HepG2 (cell line): Measurements from ENCODE around the gene ADIPOR2. TPM values are rescaled to one million over a fixed set of nuclear protein-coding genes. Genes with fewer than 3 reads are reported as not detected.

Experiments
- BATF2 ChIP-seq: sonication (generic); formaldehyde crosslinking; IDR thresholded peaks from 2 replicates; pipeline ENCODE4 v1.8.0; 2022; ENCODE audit warnings: mild to moderate bottlenecking, missing genetic modification reagents, moderate library complexity
- CEBPG ChIP-seq: IDR thresholded peaks from 2 replicates; pipeline ENCODE4 v1.6.1; 2016
- CHCHD3 ChIP-seq: sonication (generic); formaldehyde crosslinking; IDR thresholded peaks from 2 replicates; pipeline ENCODE4 v1.8.0; 2022; ENCODE audit warnings: mild to moderate bottlenecking, missing genetic modification reagents, moderate library complexity
- DPF2 ChIP-seq: sonication (generic); formaldehyde crosslinking; IDR thresholded peaks from 2 replicates; pipeline ENCODE4 v1.4.0; 2020; ENCODE audit warnings: mild to moderate bottlenecking, low read depth, missing genetic modification reagents, borderline replicate concordance
- HIC2 ChIP-seq: sonication (generic); formaldehyde crosslinking; IDR thresholded peaks from 2 replicates; pipeline ENCODE4 v1.9.0; 2022; ENCODE audit warnings: low read depth, missing genetic modification reagents
- HMG20A ChIP-seq: IDR thresholded peaks from 2 replicates; pipeline ENCODE4 v1.6.1; 2016; ENCODE audit warnings: borderline replicate concordance
- KLF13 ChIP-seq: sonication (generic); formaldehyde crosslinking; IDR thresholded peaks from 2 replicates; pipeline ENCODE4 v1.4.0; 2020; ENCODE audit warnings: mild to moderate bottlenecking, missing genetic modification reagents
- MXI1 ChIP-seq: IDR thresholded peaks from 3 replicates; pipeline ENCODE4 v1.6.1; 2012; ENCODE audit warnings: low read depth, low read length, inconsistent platforms, borderline replicate concordance
- MYNN ChIP-seq: sonication (generic); formaldehyde crosslinking; IDR thresholded peaks from 2 replicates; pipeline ENCODE4 v1.4.0; 2020; ENCODE audit warnings: mild to moderate bottlenecking, low read depth, missing genetic modification reagents
- PAWR ChIP-seq: sonication (generic); formaldehyde crosslinking; IDR thresholded peaks from 2 replicates; pipeline ENCODE4 v1.4.0; 2020; ENCODE audit warnings: missing genetic modification reagents, mild to moderate bottlenecking, borderline replicate concordance
- PLSCR1 ChIP-seq: sonication (generic); formaldehyde crosslinking; IDR thresholded peaks from 2 replicates; pipeline ENCODE4 v1.5.0; 2020; ENCODE audit warnings: missing genetic modification reagents, mild to moderate bottlenecking, borderline replicate concordance
- SCMH1 ChIP-seq: sonication (generic); formaldehyde crosslinking; IDR thresholded peaks from 2 replicates; pipeline ENCODE4 v1.9.0; 2021; ENCODE audit warnings: missing genetic modification reagents, mild to moderate bottlenecking, borderline replicate concordance
- SNAPC5 ChIP-seq: sonication (generic); formaldehyde crosslinking; IDR thresholded peaks from 2 replicates; pipeline ENCODE4 v1.8.1; 2023; ENCODE audit warnings: mild to moderate bottlenecking, missing genetic modification reagents, borderline replicate concordance
- SP1 ChIP-seq, 2 experiments: fragments of 450-650 bp in 1 of 2; sonication (generic) in 1 of 2; formaldehyde crosslinking in 1 of 2; IDR thresholded peaks; 2 replicates each; pipeline versions ENCODE4 v1.4.0 to v1.6.1; 2016 to 2020; ENCODE audit warnings: missing genetic modification reagents in 1 of 2
- SSRP1 ChIP-seq: IDR thresholded peaks from 2 replicates; pipeline ENCODE4 v1.6.1; 2016; ENCODE audit warnings: control low read depth
- ZC3H4 ChIP-seq: sonication (generic); formaldehyde crosslinking; IDR thresholded peaks from 2 replicates; pipeline ENCODE4 v1.4.0; 2020; ENCODE audit warnings: missing genetic modification reagents, borderline replicate concordance
- ZMYM4 ChIP-seq: sonication (generic); formaldehyde crosslinking; IDR thresholded peaks from 2 replicates; pipeline ENCODE4 v1.8.1; 2023; ENCODE audit warnings: mild to moderate bottlenecking, missing genetic modification reagents
- ZNF3 ChIP-seq: IDR thresholded peaks from 2 replicates; pipeline ENCODE4 v1.7.0; 2017; ENCODE audit warnings: inconsistent platforms
- ZNF563 ChIP-seq: sonication (generic); formaldehyde crosslinking; IDR thresholded peaks from 2 replicates; pipeline ENCODE4 v1.8.0; 2022; ENCODE audit warnings: mild to moderate bottlenecking, moderate library complexity, missing genetic modification reagents
- ZNF609 ChIP-seq: sonication (generic); formaldehyde crosslinking; IDR thresholded peaks from 2 replicates; pipeline ENCODE4 v1.4.0; 2020; ENCODE audit warnings: mild to moderate bottlenecking, missing genetic modification reagents, borderline replicate concordance
- ZNF652 ChIP-seq: IDR thresholded peaks from 2 replicates; pipeline ENCODE4 v1.6.1; 2016; ENCODE audit warnings: low read depth, borderline replicate concordance
- ZNF781 ChIP-seq: sonication (generic); formaldehyde crosslinking; IDR thresholded peaks from 2 replicates; pipeline ENCODE4 v1.5.1; 2020; ENCODE audit warnings: borderline replicate concordance, mild to moderate bottlenecking, missing genetic modification reagents; ENCODE audit errors: not compliant biosample characterization
- polyA plus RNA-seq, 8 experiments: library from polyadenylated mRNA; depleted of rRNA in 3 of 8; stranded (reverse) in 7 of 8; unstranded in 1 of 8; fragments of >200 nt; fragmentation: Illumina TruSeq in 4 of 8; extraction: Trizol in 4 of 8; gene quantifications; 2 replicates each; pipeline versions ENCODE4 v1.2.1 to v1.2.3, GENCODE V29; 2011 to 2016; ENCODE audit warnings: low read depth in 4 of 8, missing spikeins in 1 of 8, mixed read lengths in 1 of 8; ENCODE audit not compliant: insufficient read depth in 1 of 8
- total RNA-seq, 5 experiments: library from RNA; depleted of rRNA; stranded (reverse); fragments of >200 nt; fragmentation: Illumina TruSeq; extraction: Trizol; gene quantifications; 2 replicates each; pipeline ENCODE4 v1.2.3, GENCODE V29; 2016; ENCODE audit warnings: low read depth in 1 of 5

The ADIPOR2 gene
- total and polyA plus RNA-seq, 2 of the 13 experiments (the other 11 are each of a cell fraction or from before 2014, with no cell fraction given), result 35.2 to 52.2 TPM

GRCh38 chr12:1760566-1761382 lies 69.9 kb downstream of the ADIPOR2 start (continued):
- no peak for TF ChIP-seq ZNF652 (CRISPR knock-in tag)
- TF ChIP-seq KLF13 (CRISPR knock-in tag), result no peak
- TF ChIP-seq HMG20A (CRISPR knock-in tag), result peak; percentile 88; the same call in 1 of the 2 replicates
- no peak for TF ChIP-seq ZNF781 (CRISPR knock-in tag)
- TF ChIP-seq SCMH1, result no peak
- no peak for TF ChIP-seq ZNF3 (CRISPR knock-in tag)
- peak; percentile 96 for TF ChIP-seq CEBPG (CRISPR knock-in tag)
- TF ChIP-seq ZMYM4 (CRISPR knock-in tag), result peak; percentile 43; the same call in 1 of the 2 replicates
- no peak for TF ChIP-seq SSRP1 (CRISPR knock-in tag)
- peak; percentile 28; the same call in 1 of the 3 replicates for TF ChIP-seq MXI1
- peak; percentile 81 for TF ChIP-seq DPF2
- no peak for TF ChIP-seq PLSCR1
- no peak for TF ChIP-seq CHCHD3 (CRISPR knock-in tag)
- no peak for TF ChIP-seq PAWR (CRISPR knock-in tag)
- TF ChIP-seq SP1 (IDR thresholded peaks at IDR 0.05), result no peak
- no peak for TF ChIP-seq SP1 (CRISPR knock-in tag; IDR thresholded peaks at IDR 0.05)
- no peak for TF ChIP-seq ZC3H4 (CRISPR knock-in tag)
- TF ChIP-seq ZNF609, result no peak
- no peak for TF ChIP-seq HIC2 (CRISPR knock-in tag)
- no peak for TF ChIP-seq BATF2 (CRISPR knock-in tag)
- TF ChIP-seq SNAPC5 (CRISPR knock-in tag), result no peak
- TF ChIP-seq ZNF563 (CRISPR knock-in tag), result no peak
- TF ChIP-seq MYNN (CRISPR knock-in tag), result no peak
